Mucosa of rectum (tissue), 2 donors: ENCODE results near the gene ZNF385B.

Experiments
- H3K27ac ChIP-seq, 2 donors: one replicate each; pipeline ENCODE4 v1.7.0; 2013; ENCODE audit warnings: inconsistent platforms in 2 of 2, low read depth in 2 of 2, low read length in 2 of 2
- H3K27me3 ChIP-seq, 2 donors: one replicate each; pipeline ENCODE4 v1.7.0; 2013; ENCODE audit warnings: low read length in 2 of 2; ENCODE audit not compliant: control insufficient read depth in 2 of 2, insufficient read depth in 2 of 2
- H3K36me3 ChIP-seq, 2 donors: one replicate each; pipeline ENCODE4 v1.7.0; 2013; ENCODE audit warnings: low read length in 2 of 2; ENCODE audit not compliant: control insufficient read depth in 2 of 2, insufficient read depth in 2 of 2
- H3K4me1 ChIP-seq, 2 donors: one replicate each; pipeline ENCODE4 v1.7.0; 2013; ENCODE audit warnings: low read length in 2 of 2, mild to moderate bottlenecking in 1 of 2; ENCODE audit not compliant: control insufficient read depth in 2 of 2, insufficient read depth in 2 of 2
- H3K4me3 ChIP-seq, 2 donors: one replicate each; pipeline ENCODE4 v1.7.0; 2013; ENCODE audit warnings: low read length in 2 of 2
- H3K9ac ChIP-seq, 2 donors: one replicate each; pipeline ENCODE4 v1.7.0; 2013; ENCODE audit warnings: low read length in 2 of 2, low read depth in 1 of 2, mild to moderate bottlenecking in 1 of 2
- H3K9me3 ChIP-seq, 2 donors: one replicate each; pipeline ENCODE4 v1.7.0; 2013; ENCODE audit warnings: low read length in 2 of 2; ENCODE audit not compliant: control insufficient read depth in 2 of 2
- donor health status: healthy.
- donor health status: Normal muscosa, but diverticular disease.

The ZNF385B gene

GRCh38 chr2:179677746-179678505 lies 183.5 kb downstream of the ZNF385B start:
- Histone ChIP-seq H3K27me3 (no peaks in the 10 kb centered on the region), H3K9ac (no peak overlapping the region), H3K4me1 (no peaks in the 10 kb centered on the region), H3K36me3 (no peaks in the 10 kb centered on the region), H3K4me3 (no peak overlapping the region), H3K27ac (no peak overlapping the region), H3K9me3 (no peaks in the 10 kb centered on the region)

- Histone ChIP-seq H3K9ac (no peak overlapping the region), H3K4me3 (no peak overlapping the region), H3K36me3 (no peaks in the 10 kb centered on the region), H3K9me3 (no peaks in the 10 kb centered on the region), H3K27me3 (no peaks in the 10 kb centered on the region), H3K27ac (no peak overlapping the region), H3K4me1 (no peaks in the 10 kb centered on the region)
These were observed 184.2 kb downstream of the ZNF385B start for GRCh38 chr2:179677077-179677688.

GRCh38 chr2:179675435-179675834 lies 186.0 kb downstream of the ZNF385B start:
- no peak overlapping the region for H3K4me3 ChIP-seq
- H3K9ac ChIP-seq, result no peak overlapping the region
- H3K27me3 ChIP-seq, result no peaks in the 10 kb centered on the region
- no peaks in the 10 kb centered on the region for H3K9me3 ChIP-seq
- H3K4me1 ChIP-seq, result no peaks in the 10 kb centered on the region
- no peaks in the 10 kb centered on the region for H3K36me3 ChIP-seq
- no peak overlapping the region for H3K27ac ChIP-seq

- Histone ChIP-seq H3K4me1 (no peaks in the 10 kb centered on the region), H3K27me3 (no peaks in the 10 kb centered on the region), H3K27ac (no peak overlapping the region), H3K4me3 (no peak overlapping the region), H3K9ac (no peak overlapping the region), H3K36me3 (no peaks in the 10 kb centered on the region), H3K9me3 (no peaks in the 10 kb centered on the region)
These were observed 190.1 kb downstream of the ZNF385B start for GRCh38 chr2:179671043-179671981.

GRCh38 chr2:179669196-179669595 lies 192.2 kb downstream of the ZNF385B start:
- Histone ChIP-seq H3K4me1 (no peaks in the 10 kb centered on the region), H3K9me3 (no peaks in the 10 kb centered on the region), H3K27ac (no peak overlapping the region), H3K9ac (no peak overlapping the region), H3K36me3 (no peaks in the 10 kb centered on the region), H3K27me3 (no peaks in the 10 kb centered on the region), H3K4me3 (no peak overlapping the region)

GRCh38 chr2:179664972-179665812 lies 196.2 kb downstream of the ZNF385B start:
- Histone ChIP-seq H3K4me1 (no peaks in the 10 kb centered on the region), H3K36me3 (no peaks in the 10 kb centered on the region), H3K9me3 (no peaks in the 10 kb centered on the region), H3K4me3 (no peak overlapping the region), H3K9ac (no peak overlapping the region), H3K27me3 (no peaks in the 10 kb centered on the region), H3K27ac (no peak overlapping the region)

- no peak overlapping the region for H3K9ac ChIP-seq
- H3K27ac ChIP-seq, result no peak overlapping the region
- H3K36me3 ChIP-seq, result no peaks in the 10 kb centered on the region
- no peaks in the 10 kb centered on the region for H3K27me3 ChIP-seq
- H3K4me1 ChIP-seq, result no peaks in the 10 kb centered on the region
- H3K9me3 ChIP-seq, result no peaks in the 10 kb centered on the region
- no peak overlapping the region for H3K4me3 ChIP-seq
These were observed 199.4 kb downstream of the ZNF385B start for GRCh38 chr2:179661986-179662385.

GRCh38 chr2:179657068-179657595 lies 204.3 kb downstream of the ZNF385B start:
- Histone ChIP-seq H3K36me3 (no peaks in the 10 kb centered on the region), H3K9me3 (no peaks in the 10 kb centered on the region), H3K27me3 (no peaks in the 10 kb centered on the region), H3K27ac (no peak overlapping the region), H3K9ac (no peak overlapping the region), H3K4me1 (no peaks in the 10 kb centered on the region), H3K4me3 (no peak overlapping the region)

- H3K36me3 ChIP-seq, result no peaks in the 10 kb centered on the region
- no peaks in the 10 kb centered on the region for H3K9me3 ChIP-seq
- no peak overlapping the region for H3K9ac ChIP-seq
- H3K27me3 ChIP-seq, result no peaks in the 10 kb centered on the region
- no peak overlapping the region for H3K4me3 ChIP-seq
- H3K4me1 ChIP-seq, result no peaks in the 10 kb centered on the region
- H3K27ac ChIP-seq, result no peak overlapping the region
These were observed 205.8 kb downstream of the ZNF385B start for GRCh38 chr2:179655627-179656026.
